ENCODE data around the gene SART3.
"Not testable (repeated sequence)": the region's sequence is repeated elsewhere in the genome, so short reads cannot be mapped to it uniquely, and the experiment has no call there.

Gene SART3

DNA sequence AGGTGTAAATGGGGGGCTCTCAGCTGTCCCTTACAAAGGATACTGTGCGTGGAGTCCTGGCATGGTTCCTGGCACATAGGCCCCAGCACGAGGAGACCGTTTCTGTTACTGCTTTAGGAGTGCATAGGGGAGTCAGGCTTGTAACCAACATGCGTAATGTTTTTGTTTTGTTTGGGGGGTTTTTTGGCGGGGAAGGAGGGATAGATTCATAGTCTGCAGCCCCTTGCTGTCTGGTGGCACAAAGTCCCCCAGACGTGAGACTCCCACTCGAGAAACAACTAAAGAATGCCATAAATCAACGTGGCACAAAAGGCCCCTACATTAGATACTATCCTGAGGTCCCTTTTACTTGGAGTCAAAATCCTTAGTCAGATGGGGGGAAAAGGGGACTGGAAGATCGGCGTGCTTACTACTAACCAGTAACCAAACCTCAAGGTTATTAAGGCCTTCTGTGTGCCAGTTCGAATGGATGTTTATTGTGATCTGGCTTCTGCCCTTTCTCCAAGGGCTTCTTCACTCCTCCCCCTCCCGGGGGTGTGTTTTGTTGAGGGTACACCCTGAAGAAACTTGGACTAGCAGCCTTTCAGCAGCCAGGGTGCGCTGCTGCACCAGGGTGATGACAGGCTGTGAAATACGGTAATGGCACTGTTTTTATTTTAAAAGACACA is 2.3 kb upstream of the SART3 start:
- DNase-seq: peak; percentile 92

DNA sequence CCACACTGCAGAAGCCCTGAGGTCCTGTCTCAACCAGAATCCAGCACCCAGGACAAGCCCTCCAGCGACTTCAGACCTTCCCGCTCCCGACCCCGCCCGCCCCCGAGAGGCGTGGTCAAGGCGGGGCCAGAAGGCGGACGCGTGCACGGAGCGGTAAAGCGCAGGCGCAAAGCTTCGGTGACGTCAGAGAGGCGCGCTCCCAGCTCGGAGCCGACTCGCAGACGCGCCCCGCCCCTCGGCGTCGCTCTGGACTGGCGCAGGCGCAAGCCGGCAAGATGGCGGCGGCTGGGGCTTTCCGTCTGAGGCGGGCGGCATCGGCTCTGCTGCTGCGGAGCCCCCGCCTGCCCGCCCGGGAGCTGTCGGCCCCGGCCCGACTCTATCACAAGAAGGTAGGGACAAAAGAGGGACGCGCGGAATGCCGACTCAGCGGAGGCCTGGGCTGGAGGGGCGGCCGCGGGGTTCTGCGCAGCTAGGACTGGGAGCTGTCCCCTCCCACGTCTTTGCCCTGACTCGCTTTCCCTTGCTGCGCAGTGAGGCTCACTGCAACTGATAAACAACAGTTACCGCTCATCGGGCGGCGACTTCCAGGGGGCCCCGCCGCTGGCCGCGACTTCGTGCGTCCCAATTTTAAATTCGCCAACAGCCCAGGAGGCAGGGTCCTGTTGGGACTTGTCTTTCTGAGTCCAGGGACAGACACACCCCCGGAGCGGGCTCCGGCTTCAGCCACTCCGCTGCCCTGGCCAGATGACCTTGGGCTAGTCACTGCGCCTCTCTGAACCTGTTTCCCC is 1.6 kb upstream of the SART3 start, which contains the start of gene ISCU:
Gene ISCU, plus strand, starts transcription at position 249 of the 788 bp plus-strand sequence. Its CDS starts 27 bp downstream, at position 276.
- peak; percentile 99 for DNase-seq

DNA sequence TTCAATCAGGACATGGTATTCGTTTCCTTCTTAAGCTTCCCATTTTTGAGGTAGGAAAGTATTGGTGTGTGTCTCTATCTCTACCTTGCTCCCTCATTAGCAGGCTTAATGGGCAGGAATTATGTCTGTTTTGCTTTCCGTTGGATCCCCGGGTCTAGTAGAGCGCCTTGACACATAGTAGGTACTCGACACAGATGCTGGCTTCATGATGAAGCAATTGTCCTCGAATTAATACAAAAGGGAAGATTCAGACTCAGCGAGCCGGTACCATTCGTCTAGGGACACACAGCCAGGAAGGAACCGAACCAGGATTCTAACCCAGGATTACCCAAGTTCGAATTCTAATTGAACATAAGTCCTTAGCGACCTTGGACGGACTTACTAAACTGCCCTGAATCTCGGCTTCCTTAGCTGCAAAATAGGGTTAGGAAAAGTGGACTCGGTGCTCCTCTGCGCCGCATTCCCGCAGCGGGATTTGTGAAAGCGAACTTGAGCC is 927 bp upstream of the SART3 start:
- DNase-seq: peak; percentile 20

DNA sequence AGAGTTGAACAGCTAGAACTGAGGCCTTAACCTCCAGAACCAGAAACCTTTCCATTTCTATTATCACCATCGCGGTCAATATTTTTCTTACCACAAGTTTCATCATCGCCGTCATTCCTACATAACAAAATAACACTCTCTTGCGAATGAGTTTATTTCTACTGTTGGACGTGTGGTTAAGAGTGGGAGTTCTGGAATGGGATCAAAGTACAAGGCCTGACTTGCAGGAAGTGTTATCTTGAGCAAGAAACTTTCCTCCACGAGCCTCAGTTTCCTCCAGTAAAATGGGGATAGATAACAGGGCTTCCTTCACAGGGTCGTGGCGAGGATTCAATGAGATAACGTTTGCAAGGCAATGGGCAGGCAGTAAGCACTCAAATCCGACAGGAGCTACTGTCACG is 652 bp downstream of the SART3 start:
- DNase-seq: no peak

DNA sequence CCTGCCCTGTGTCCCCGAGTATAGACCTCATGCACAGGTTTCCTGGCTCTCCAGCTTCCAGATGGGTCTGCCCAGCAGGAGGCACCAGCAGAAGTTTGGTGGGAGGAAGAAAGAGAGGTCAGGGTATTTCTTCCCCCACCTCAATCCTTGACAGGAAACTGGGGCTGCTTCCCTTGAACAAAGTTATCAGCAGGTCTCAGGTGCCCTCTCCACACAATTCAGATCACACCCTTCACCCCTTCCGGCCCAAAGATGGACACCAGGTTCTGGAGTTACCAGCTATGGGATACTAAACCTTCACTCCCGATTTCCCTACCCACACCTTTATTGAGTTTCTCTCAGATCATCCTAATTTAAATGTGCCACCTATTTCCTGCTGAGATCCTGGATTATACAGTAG is 1.2 kb downstream of the SART3 start:
- DNase-seq: no peak

DNA sequence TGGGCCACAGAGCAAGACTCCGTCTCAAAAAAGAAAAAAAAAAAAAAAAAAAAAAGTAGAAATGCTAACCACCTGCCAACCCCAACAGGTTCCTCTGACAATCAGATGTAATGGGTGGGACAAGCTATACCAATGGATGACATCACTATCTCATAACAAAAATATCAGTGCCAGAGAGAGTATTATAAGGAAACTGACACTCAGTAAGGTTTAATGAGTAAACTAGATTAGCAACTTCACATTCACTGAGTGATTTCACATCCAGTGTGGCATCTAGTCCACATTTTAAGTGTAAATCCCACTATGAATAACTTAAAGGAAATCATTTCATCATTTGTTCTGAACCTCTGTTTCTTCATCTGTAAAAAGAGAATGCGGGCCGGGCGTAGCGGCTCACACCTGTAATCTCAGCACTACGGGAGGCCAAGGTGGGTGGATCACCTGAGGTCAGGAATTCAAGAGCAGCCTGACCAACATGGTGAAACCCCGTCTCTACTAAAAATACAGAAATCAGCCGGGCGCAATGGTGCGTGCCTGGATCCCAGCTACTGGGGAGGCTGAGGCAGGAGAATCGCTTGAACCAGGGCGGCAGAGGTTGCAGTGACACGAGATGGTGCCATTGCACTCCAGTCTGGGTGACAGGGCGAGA is 1.8 kb downstream of the SART3 start:
- DNase-seq: peak; percentile 64

DNA sequence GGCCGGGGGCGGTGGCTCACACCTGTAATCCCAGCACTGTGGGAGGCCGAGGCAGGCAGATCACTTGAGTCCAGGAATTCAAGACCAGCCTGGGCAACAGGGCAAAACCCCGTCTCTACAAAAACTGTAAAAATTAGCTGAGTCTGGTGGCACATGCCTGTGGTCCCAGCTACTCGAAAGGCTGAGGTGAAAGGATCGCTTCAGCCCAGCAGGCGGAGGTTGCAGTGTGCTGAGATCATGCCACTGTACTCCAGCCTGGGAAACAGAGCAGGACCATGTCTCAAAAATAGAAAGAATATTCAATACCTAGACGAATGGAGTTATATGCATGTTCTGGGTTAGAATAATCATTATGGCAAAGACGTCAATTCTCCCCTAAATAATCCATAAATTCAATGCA is 5.6 kb downstream of the SART3 start:
- DNase-seq: not testable (repeated sequence)

DNA sequence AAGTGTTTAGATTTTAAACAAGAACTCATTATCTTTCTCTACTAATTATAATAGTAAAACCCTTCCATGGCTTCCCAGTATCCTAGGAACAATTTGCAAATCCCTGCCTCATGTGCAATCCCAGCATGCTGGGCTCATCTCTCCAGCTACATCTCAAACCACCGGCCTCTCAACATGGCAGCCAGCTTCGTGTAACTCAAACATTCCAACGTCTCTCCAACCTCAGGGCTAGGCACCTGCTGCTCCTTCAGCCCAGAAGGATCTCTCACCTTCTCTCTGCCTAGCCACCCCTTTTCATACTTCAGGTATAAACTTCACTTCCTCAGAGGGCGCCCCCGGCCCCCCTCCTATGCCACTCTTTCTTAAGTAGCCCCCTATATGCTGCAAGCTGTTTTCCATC is 7.2 kb downstream of the SART3 start:
- no peak for DNase-seq

DNA sequence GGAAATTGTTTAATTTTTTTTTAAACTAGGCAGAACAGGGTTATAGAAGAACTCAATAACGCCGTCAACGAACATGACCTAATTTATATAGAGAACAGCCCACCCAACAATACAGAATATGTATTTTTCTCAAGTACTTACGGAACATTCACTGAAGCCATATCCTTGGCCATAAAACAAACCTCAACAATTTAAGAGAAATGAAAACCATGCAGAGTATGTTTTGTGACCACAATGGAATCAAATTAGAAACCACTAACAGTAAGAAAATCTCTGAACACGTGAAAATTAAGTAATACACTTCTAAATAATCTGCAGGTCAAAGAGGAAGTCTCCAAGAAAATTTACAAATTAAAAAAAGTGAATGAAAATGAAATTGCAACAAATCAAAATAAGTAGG is 9.4 kb downstream of the SART3 start:
- DNase-seq: no peak

DNA sequence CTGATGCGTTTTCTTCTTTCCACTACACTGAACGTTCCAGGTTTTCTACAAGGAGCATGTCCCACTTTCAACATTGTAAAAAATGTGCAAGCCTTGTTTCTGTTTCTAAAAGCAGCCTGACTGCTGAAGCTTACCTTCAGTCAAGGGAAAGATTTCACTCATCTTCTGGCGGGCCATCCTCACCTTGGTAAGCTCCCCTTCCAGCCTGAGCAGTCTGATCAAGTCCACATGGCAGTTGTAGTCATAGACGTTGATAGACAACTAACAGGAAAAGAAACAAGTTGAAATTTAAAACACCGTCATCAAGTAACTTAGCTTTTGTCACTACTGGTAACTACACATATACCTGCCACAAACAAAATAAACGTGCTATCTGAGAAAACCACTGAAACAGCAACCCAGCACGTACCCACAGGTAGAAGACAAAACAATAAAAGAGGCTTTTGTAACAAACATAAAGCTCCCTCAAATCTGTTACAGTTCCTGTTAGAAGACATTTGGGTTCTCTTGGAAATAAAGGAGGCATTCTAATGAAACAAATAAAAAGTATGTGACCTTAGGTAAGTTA is 11.9 kb downstream of the SART3 start:
- DNase-seq: no peak

DNA sequence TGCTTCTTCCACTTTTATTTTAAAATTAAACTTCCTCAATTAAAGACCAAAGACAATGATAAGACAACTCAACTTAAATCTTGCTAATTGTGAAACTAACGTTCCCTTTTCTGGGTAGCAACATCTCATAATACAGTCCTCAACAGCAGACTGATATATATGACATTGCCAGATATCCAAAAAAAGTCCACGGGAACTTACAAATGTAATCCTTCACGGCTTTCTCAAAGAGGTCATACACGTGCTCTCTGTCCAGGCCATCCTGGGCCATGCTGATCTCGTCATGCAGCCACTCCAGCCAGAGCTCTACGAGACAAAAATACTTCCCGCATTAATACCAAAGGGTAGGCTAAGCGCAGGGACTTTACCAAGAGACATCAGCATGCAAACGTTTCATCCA is 13.3 kb downstream of the SART3 start:
- no peak for DNase-seq

DNA sequence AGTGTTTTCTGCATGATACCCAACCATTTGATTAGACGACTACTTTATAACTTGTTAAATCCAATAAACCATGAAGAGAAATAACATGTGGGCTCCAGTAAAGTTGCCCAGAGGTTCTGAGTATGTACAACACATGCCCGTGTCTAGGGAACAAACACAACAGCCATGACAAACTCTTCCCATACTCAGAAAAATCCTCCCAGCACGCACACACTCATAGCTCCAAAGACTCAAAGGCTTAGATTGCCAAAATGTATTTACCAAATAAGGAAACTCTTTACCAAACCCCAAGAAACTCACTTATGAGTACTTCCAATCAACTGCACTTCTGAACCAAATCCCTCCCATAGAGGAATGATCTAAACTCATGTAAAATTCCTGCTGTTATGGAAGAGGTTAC is 17.3 kb downstream of the SART3 start:
- DNase-seq: no peak

DNA sequence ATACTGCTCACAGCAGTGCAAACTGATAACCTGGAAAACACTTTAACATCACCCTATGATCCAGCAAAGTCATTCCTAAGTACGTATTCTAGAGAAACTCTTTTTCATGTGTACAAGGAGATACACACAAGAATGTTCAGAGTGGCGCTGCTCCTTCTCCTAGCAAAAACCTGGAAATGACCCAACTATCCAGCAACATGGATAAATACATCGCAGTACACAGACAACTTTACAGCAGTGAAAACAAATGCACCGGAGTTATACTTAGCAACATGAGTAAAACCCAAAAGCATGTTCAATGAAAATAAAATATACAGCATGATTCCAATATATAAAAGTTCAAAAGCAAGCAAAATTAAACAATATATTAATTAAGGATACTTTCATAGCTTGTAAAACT is 18.7 kb downstream of the SART3 start:
- no peak for DNase-seq

DNA sequence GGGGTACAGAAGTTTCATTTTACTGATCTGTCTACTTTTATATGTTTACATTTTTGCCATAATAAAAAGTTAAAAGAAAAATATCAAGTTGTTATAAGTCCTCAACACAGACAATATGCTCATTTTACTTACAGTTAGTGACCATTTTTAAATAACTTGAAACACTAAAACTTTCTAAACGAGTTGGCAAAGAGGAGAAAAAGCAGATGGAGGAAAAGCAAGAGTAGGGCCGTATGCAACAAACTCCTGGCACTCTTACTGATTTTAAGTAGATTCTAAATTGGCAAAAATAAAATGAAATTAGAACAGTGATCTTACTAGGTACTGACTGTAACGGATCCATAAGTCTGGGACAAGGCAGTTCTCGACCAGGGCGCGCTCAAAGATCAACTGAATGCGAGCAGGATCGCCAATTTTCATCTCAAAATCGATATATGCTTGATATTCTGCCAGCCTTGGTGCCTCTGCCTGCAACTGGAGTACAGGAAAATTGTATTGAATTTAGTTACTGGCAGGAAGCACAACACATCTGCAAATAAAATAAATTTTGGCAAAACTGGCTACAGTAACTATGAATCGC is 22.3 kb downstream of the SART3 start:
- DNase-seq: no peak

DNA sequence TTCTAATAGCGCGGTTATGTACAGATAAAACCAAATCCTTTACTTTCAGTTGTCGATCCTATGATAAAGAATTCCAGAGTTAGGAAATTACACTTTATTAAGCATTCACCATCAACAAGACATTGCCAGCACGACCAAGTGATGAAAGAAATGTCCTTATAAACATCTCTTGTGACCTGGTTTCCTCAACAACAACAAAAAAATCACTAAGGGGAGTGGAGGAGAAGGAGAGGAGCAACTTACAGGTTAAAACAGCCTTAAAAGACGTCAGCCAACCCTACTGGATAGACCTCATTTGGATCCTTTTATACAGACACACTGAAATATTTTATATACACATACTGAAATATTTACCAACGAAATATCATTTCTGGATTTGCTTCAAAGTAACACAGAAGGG is 22.8 kb downstream of the SART3 start:
- no peak for DNase-seq

DNA sequence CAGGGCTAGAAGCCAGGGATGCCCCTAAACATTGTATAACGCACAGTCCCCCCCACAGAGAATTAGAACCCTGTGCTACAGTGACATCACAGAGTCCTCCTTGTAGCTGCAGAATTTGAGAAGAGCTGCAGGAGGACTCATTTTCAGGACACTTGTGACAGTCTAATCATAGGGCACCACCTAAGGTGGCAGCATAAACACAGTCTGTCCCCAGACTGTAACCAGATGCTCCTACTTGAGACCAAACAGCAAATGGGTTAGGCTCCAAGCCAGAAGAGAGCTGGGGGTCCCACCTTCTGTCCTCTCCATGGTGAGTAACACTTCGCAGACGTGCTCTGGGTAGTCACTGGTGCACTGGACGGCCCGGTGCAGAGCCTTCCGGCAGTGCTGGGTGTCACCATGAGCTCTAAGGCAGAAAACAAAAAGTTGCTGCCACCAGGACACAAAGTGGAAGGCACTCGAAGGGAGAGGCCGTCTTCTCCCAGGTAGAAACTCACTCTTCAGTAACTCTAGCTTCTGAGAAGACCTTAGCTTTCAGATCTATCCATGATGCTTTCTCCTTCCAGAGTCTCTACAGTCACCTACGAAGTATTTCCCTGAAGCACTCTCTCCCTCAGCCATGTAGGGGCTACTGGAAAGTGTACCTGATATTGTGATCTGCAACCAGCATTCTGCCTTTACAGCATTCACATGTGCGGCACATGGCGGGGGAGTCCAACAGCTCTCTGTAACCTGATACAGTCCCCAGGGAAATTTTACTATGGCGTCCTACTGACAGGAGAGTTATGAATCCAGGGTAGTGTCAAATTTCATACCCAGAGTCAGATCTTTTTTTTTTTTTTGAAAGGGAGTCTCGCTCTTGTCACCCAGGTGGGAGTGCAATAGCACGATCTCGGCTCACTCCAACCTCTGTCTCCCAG is 28.8 kb downstream of the SART3 start:
- no peak for DNase-seq

DNA sequence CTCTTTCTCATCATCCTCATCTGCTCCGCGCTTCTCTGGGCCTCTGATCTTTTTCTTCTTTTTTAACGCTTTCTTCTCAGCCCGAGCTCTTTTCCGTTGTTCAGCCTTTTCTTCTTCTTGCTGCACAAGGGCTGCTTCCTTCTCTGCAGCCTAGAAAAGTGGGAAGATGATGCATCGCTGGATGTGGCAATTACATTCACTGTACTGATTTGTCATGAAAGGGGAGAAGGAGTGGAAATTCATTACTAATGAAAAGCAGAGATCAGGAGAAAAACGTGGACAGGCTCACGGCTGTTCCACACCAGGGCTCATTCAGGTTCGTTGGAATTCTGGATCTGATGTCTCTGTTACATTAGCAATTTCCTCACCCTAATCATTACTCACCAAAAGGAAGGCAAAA is 30.8 kb downstream of the SART3 start:
- no peak for DNase-seq

DNA sequence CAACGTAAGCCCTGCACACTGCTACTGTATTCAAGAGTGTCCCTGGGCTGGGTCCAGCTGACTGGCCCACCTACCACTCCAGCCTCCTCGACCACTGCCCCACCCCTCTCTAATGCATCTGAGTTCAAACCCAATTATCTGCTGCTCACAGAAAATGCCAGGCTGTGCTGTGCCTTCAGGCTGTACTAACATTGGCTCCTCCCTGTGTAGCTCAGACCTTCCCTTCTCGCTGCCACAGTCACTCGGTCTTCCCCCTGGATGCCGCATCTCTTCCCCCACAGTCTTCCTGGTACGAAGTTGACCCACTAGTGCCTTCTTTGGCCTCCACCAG is 33.8 kb downstream of the SART3 start:
- DNase-seq: no peak

DNA sequence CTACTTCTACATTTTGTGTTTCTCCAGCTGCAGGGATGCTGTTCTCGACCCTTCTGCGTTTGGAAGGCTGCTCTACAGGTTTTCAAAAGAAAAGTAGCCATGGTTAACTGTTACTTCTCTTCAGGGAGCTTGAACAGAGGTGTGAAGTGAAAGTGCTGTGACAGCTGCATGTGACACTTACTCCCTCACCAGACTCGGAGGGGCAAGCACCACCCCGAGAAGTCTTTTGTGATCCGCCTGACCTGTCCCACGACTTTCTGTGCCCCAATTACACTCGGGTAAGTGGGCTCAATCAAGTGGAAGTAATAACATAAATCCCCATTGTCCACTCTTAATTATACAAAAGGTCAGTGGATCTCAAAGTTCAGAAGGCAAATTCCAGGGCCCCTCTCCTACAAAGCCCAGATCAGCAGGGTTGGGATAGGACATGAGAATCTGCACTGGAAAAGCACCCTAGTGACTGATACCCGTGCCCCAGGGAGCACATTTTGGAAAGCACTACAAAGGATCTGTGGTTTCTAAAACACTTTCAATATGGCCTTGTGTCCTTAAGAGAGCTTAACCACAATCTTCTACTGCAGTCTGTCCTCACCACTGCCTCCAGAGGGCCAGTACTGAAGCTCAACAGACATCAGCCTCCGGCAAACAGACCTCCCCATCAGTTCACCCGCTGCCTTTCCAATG is 34.3 kb downstream of the SART3 start:
- DNase-seq: no peak

DNA sequence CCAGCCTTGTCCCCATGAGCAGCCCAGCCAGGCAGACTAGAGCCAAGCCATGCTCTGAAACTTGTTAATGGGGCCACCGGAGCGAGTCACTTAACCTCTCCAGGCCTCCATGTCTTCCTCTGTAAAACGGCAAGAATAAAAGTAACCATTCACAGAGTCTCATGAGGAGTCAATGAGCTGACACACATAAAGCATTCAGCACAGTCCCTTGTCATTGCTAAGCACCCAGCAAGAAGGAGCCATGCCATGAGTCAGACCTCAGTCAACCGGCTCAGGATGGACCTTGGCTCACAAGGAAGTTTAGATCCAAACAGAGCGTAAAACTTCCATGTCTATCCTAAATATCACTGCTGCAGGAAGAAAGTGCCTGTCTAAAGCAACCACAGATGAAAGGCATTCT is 35.3 kb downstream of the SART3 start:
- DNase-seq: no peak

DNA sequence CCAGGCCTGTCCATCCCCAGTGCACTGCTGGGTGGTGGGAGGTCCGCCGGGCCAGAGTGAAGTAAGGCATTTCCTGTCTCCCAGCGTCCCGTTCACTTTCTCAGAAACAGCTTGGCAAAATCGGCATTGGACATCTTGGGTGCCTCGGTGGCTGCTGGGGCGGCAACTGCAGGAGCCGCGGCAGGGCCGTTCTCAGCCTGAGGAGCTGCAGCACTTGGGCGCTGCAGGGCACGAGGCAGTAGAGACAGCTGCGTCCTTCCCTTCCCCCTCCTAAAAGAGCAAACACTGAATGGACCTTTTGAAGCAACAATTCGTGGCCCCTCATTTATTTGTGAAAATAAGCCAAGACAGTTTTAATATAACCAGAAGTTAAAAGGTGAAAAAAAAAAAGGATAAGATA is 37.6 kb downstream of the SART3 start:
- DNase-seq: no peak

DNA sequence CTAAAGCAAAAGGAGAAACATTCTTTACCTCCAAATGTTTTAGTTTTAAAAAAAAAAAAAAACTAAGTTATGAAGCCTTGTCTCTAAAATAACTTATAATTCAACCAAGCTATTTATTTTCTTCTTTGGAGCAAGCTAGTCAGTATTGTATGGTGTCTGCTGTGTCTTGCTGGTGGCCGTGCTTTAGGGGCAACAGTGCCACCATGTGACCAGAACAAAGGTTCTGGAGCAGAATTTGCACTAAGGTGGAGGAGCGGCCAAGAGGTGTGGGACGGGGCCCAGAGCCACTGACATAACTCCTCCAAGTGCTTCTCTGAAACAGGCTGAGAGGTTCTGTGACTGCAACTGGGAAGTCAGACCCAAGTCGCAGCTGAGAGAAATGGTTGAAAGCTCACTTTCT is 41.4 kb downstream of the SART3 start:
- no peak for DNase-seq
